Osteocyte (in vitro differentiated cells): ENCODE measurements around the gene SLC3A2. TPM values are rescaled to one million over a fixed set of nuclear protein-coding genes. Genes with fewer than 3 reads are reported as not detected.

Experiments used
- DNase-seq: peaks from one replicate; pipeline ENCODE4 v3.0.0; 2021; ENCODE audit warnings: mixed read lengths; ENCODE audit not compliant: unreplicated experiment; ENCODE audit errors: extremely low spot score
- H3K27ac Mint-ChIP-seq: one replicate; pipeline ENCODE4 v1.8.0; 2021; ENCODE audit warnings: mild to moderate bottlenecking, mixed read lengths; ENCODE audit not compliant: unreplicated experiment
- H3K27me3 Mint-ChIP-seq: one replicate; pipeline ENCODE4 v1.8.0; 2021; ENCODE audit warnings: mixed read lengths; ENCODE audit not compliant: unreplicated experiment
- H3K36me3 Mint-ChIP-seq: one replicate; pipeline ENCODE4 v1.8.0; 2021; ENCODE audit warnings: mixed read lengths; ENCODE audit not compliant: unreplicated experiment
- H3K4me1 Mint-ChIP-seq: one replicate; pipeline ENCODE4 v1.8.0; 2021; ENCODE audit warnings: mixed read lengths; ENCODE audit not compliant: unreplicated experiment
- H3K4me3 Mint-ChIP-seq: one replicate; pipeline ENCODE4 v1.8.0; 2021; ENCODE audit warnings: mild to moderate bottlenecking, moderate library complexity, mixed read lengths; ENCODE audit not compliant: unreplicated experiment
- H3K9me3 Mint-ChIP-seq: one replicate; pipeline ENCODE4 v1.8.0; 2021; ENCODE audit warnings: mixed read lengths; ENCODE audit not compliant: unreplicated experiment
- total RNA-seq: library from RNA; stranded (reverse); gene quantifications from 2 replicates; pipeline ENCODE4 v1.2.1, GENCODE V29; 2021
- TF ChIP-seq, protein P1 (sequence below): fragments of 200-600 bp; sonication (generic); IDR thresholded peaks from 2 replicates; pipeline ENCODE4 v1.5.0; 2021; ENCODE audit warnings: antibody characterized with exemption, mild to moderate bottlenecking, moderate library complexity

The SLC3A2 gene
- total RNA-seq, 1 donor from 2014 or later = 326 TPM

DNA sequence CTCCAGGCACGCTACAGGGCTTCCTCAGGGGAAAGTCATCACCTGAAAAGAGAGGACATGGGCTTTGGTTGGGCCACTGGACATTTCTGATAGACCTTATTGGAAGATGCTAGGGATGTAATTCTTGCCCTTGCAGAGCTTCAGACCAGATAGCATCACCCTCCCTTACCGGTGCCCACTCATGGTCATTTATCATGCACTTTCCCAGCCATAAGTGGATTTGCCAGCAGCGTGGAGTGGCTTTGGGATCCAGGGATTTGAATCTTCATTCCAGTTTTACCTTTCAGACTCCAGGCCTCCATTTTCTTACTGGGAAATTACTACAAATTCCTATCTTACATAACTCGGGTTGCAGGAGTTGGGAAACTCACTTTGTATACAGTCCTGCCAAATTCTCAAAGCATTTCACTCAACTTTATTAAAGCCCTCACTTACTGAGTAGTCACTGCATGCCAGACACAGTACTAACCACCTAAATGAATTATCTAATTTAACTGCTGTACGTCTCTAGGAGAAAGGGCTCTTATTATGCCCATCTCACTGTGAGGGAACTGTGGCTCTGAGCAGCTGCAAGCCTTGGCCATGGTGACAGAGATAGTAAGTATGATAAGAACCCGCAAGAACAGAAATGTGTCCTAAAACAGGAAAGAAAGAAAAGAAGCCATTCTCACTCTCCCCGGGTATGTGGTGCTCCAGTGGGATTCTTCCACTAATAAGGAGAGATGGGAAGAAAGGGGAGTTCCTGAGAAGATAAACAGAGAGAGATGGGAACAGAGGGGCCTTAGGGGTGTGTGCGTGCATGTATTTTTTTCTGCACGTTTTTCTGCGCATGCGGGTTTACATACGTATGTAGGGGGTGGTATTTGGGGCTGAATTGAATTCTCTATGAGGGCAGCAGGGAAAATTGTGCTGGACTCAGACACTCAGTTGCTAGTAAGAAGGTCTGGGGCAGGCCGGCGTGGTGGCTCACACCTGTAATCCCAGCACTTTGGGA lies 30.7 kb downstream of the SLC3A2 start:
- Mint-ChIP-seq H3K27ac (no peak overlapping the region), H3K4me1 (peaks cover 8% of the 10 kb centered on the region), H3K36me3 (no peaks in the 10 kb centered on the region), H3K4me3 (no peak overlapping the region), H3K9me3 (no peaks in the 10 kb centered on the region), H3K27me3 (no peaks in the 10 kb centered on the region)
- TF ChIP-seq, protein P1, sequence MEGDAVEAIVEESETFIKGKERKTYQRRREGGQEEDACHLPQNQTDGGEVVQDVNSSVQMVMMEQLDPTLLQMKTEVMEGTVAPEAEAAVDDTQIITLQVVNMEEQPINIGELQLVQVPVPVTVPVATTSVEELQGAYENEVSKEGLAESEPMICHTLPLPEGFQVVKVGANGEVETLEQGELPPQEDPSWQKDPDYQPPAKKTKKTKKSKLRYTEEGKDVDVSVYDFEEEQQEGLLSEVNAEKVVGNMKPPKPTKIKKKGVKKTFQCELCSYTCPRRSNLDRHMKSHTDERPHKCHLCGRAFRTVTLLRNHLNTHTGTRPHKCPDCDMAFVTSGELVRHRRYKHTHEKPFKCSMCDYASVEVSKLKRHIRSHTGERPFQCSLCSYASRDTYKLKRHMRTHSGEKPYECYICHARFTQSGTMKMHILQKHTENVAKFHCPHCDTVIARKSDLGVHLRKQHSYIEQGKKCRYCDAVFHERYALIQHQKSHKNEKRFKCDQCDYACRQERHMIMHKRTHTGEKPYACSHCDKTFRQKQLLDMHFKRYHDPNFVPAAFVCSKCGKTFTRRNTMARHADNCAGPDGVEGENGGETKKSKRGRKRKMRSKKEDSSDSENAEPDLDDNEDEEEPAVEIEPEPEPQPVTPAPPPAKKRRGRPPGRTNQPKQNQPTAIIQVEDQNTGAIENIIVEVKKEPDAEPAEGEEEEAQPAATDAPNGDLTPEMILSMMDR = no peak
- no peak for DNase-seq

DNA sequence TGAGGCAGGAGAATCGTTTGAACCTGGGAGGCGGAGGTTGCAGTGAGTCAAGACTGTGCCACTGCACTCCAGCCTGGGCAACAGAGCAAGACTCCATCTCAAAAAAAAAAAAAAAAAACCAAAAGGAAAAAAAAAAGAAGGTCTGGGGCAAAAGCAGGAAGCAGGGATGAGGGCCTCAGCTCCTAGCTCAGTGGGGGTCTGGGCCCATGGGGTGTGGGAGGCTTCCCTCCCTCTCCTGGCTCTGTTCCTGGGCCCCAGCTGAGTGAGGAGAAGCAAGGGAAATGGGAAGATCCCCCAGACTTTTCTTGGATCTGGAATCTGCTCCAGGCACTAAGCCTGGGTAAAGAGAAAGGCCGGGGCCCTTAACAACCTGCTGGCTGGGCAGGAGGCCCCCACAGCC lies 31.6 kb downstream of the SLC3A2 start:
- H3K4me1 Mint-ChIP-seq = peaks cover 8% of the 10 kb centered on the region
- H3K9me3 Mint-ChIP-seq = no peaks in the 10 kb centered on the region
- H3K4me3 Mint-ChIP-seq = no peak overlapping the region
- H3K27ac Mint-ChIP-seq = no peak overlapping the region
- TF ChIP-seq, protein P1 = no peak
- no peaks in the 10 kb centered on the region for H3K27me3 Mint-ChIP-seq
- DNase-seq = no peak
- H3K36me3 Mint-ChIP-seq = no peaks in the 10 kb centered on the region

- H3K4me3 Mint-ChIP-seq = no peak overlapping the region
- DNase-seq = no peak
- TF ChIP-seq, protein P1 = no peak
- no peaks in the 10 kb centered on the region for H3K36me3 Mint-ChIP-seq
- H3K9me3 Mint-ChIP-seq = no peaks in the 10 kb centered on the region
- H3K27me3 Mint-ChIP-seq = peaks cover 13% of the 10 kb centered on the region
- H3K27ac Mint-ChIP-seq = no peak overlapping the region
- peaks cover 4% of the 10 kb centered on the region for H3K4me1 Mint-ChIP-seq
Measured at GRCh38 chr11:62914416-62914815, 33.7 kb downstream of the SLC3A2 start.

GRCh38 chr11:62917906-62918502 lies 37.3 kb downstream of the SLC3A2 start:
- Mint-ChIP-seq H3K27me3 (peaks cover 30% of the 10 kb centered on the region), H3K4me1 (peaks cover 19% of the 10 kb centered on the region), H3K4me3 (no peak overlapping the region), H3K9me3 (no peaks in the 10 kb centered on the region), H3K27ac (no peak overlapping the region), H3K36me3 (no peaks in the 10 kb centered on the region)
- no peak for DNase-seq
- TF ChIP-seq, protein P1 = no peak

- DNase-seq = no peak
- Mint-ChIP-seq H3K27me3 (peaks cover 33% of the 10 kb centered on the region), H3K4me1 (peaks cover 22% of the 10 kb centered on the region), H3K9me3 (no peaks in the 10 kb centered on the region), H3K36me3 (no peaks in the 10 kb centered on the region), H3K27ac (no peak overlapping the region), H3K4me3 (no peak overlapping the region)
- TF ChIP-seq, protein P1 = no peak
Measured at GRCh38 chr11:62918531-62918930, 37.8 kb downstream of the SLC3A2 start.
